Tibial nerve (tissue), 4 donors: ENCODE measurements around the gene RBM38. TPM values are rescaled to one million over a fixed set of nuclear protein-coding genes. Genes with fewer than 3 reads are reported as not detected.
A peak's percentile ranks its signal among the peaks of the same experiment; 100 is the strongest.

Experiments
- DNase-seq, 2 donors: peaks; one replicate each; pipeline ENCODE4 v3.0.0-alpha.2; 2019; ENCODE audit warnings: low spot score in 2 of 2
- H3K27ac ChIP-seq, 4 donors: fragments of 200-600 bp; sonication (generic) in 3 of 4; one replicate each; pipeline ENCODE4 v1.5.1; 2017 to 2019; ENCODE audit warnings: mild to moderate bottlenecking in 1 of 4
- H3K27me3 ChIP-seq, 2 donors: fragments of 200-600 bp; sonication (generic) in 1 of 2; one replicate each; pipeline versions ENCODE4 v1.5.1 to v1.6.0; 2017 to 2019
- H3K36me3 ChIP-seq, 3 donors: fragments of 200-600 bp; sonication (generic); one replicate each; pipeline ENCODE4 v1.5.1; 2018 to 2019
- H3K4me1 ChIP-seq, 4 donors: fragments of 200-600 bp; sonication (generic) in 3 of 4; one replicate each; pipeline ENCODE4 v1.5.1; 2017 to 2019
- H3K4me3 ChIP-seq, 4 donors: fragments of 200-600 bp; sonication (generic) in 3 of 4; one replicate each; pipeline ENCODE4 v1.5.1; 2017 to 2019; ENCODE audit warnings: mild to moderate bottlenecking in 1 of 4, moderate library complexity in 1 of 4
- H3K9me3 ChIP-seq, 4 donors: fragments of 200-600 bp; sonication (generic) in 3 of 4; one replicate each; pipeline ENCODE4 v1.5.1; 2017 to 2019
- CTCF ChIP-seq, 5 experiments: fragments of 200-600 bp in 3 of 5; fragments of 450-650 bp in 2 of 5; sonication (generic) in 3 of 5; IDR thresholded peaks; one replicate each; pipeline ENCODE4 v1.5.1; 2016 to 2019; ENCODE audit warnings: antibody characterized with exemption in 5 of 5, mild to moderate bottlenecking in 3 of 5, moderate library complexity in 2 of 5
- EP300 ChIP-seq, 2 donors: sonication (generic); formaldehyde crosslinking; IDR thresholded peaks; one replicate each; pipeline ENCODE4 v1.6.1; 2017; ENCODE audit warnings: antibody characterized with exemption in 2 of 2, mild to moderate bottlenecking in 1 of 2
- POLR2A ChIP-seq, 2 donors: fragments of 450-650 bp; IDR thresholded peaks; one replicate each; pipeline ENCODE4 v1.6.1; 2017; ENCODE audit warnings: antibody characterized with exemption in 2 of 2, mild to moderate bottlenecking in 2 of 2, moderate library complexity in 2 of 2
- WGBS, 2 donors: methylation state at CpG; one replicate each; pipeline ENCODE4 v1.1.5; 2018; 5-methylcytosine and 5-hydroxymethylcytosine counted together
- total RNA-seq, 4 donors: library from RNA; depleted of rRNA; stranded (reverse); fragments of >200 nt; gene quantifications; one replicate each; pipeline ENCODE4 v1.1.0, GENCODE V29; 2016

RBM38 gene
- total RNA-seq, 4 donors from 2014 or later, result 4.8 to 14.4 (median 5.8) TPM

GRCh38 chr20:57378646-57379262 lies 12.4 kb upstream of the RBM38 start:
- TF ChIP-seq EP300 (IDR thresholded peaks at IDR 0.05) (no peak), POLR2A (IDR thresholded peaks at IDR 0.05) (no peak), CTCF (IDR thresholded peaks at IDR 0.05) (no peak)

GRCh38 chr20:57379263-57379647 lies 11.9 kb upstream of the RBM38 start:
- H3K36me3 ChIP-seq, result peaks cover 0 to 80% (median 20%) of the 10 kb centered on the region in 3 donors
- TF ChIP-seq EP300 (IDR thresholded peaks at IDR 0.05), result no peak
- TF ChIP-seq CTCF (IDR thresholded peaks at IDR 0.05), result no peak
- TF ChIP-seq POLR2A (IDR thresholded peaks at IDR 0.05), result no peak
- no peak overlapping the region for H3K27ac ChIP-seq
- H3K9me3 ChIP-seq, result no peaks in the 10 kb centered on the region
- peaks cover 0 to 9% (median 0%) of the 10 kb centered on the region in 4 donors for H3K4me1 ChIP-seq
- no peak overlapping the region for H3K4me3 ChIP-seq
- H3K27me3 ChIP-seq, result no peaks in the 10 kb centered on the region
- WGBS, 2 donors, result 76 to 77% methylated on average over 5 of the region's 5 CpGs
- no peak for DNase-seq

More at GRCh38 chr20:57378646-57379262, 12.4 kb upstream of the RBM38 start:
- peaks cover 0 to 81% (median 22%) of the 10 kb centered on the region in 3 donors for H3K36me3 ChIP-seq
- no peak overlapping the region for H3K27ac ChIP-seq
- H3K4me3 ChIP-seq, result no peak overlapping the region
- 82 to 85% methylated on average over 4 of the region's 4 CpGs for WGBS, 2 donors
- no peaks in the 10 kb centered on the region for H3K9me3 ChIP-seq
- no peak for DNase-seq
- H3K27me3 ChIP-seq, result no peaks in the 10 kb centered on the region
- H3K4me1 ChIP-seq, result peaks cover 0 to 10% (median 0%) of the 10 kb centered on the region in 4 donors

- peaks cover 0 to 5% (median 0%) of the 10 kb centered on the region in 4 donors for H3K4me1 ChIP-seq
Measured at GRCh38 chr20:57380081-57380750, 11.0 kb upstream of the RBM38 start.

GRCh38 chr20:57381596-57382503 lies 9.3 kb upstream of the RBM38 start:
- 47 to 51% methylated on average over 20 of the region's 20 CpGs for WGBS, 2 donors
- Histone ChIP-seq H3K36me3 (peaks cover 0 to 79% (median 19%) of the 10 kb centered on the region in 3 donors), H3K27ac (no peak overlapping the region), H3K27me3 (no peaks in the 10 kb centered on the region), H3K4me3 (no peak overlapping the region), H3K4me1 (peaks cover 0 to 5% (median 0%) of the 10 kb centered on the region in 4 donors), H3K9me3 (peaks cover 0 to 5% (median 0%) of the 10 kb centered on the region in 4 donors)
- peak; percentile 73 to 87 for DNase-seq
- TF ChIP-seq CTCF (IDR thresholded peaks at IDR 0.05) (peak; percentile 90 to 92 (median 90)), POLR2A (IDR thresholded peaks at IDR 0.05) (no peak), EP300 (IDR thresholded peaks at IDR 0.05) (no peak)

More at GRCh38 chr20:57380081-57380750, 11.0 kb upstream of the RBM38 start:
- Histone ChIP-seq H3K9me3 (no peaks in the 10 kb centered on the region), H3K36me3 (peaks cover 0 to 79% (median 19%) of the 10 kb centered on the region in 3 donors), H3K27me3 (no peaks in the 10 kb centered on the region), H3K4me3 (no peak overlapping the region), H3K27ac (no peak overlapping the region)
- WGBS, 2 donors, result 81 to 85% methylated on average over 10 of the region's 10 CpGs
- DNase-seq, result no peak
- TF ChIP-seq POLR2A (IDR thresholded peaks at IDR 0.05) (no peak), EP300 (IDR thresholded peaks at IDR 0.05) (no peak), CTCF (IDR thresholded peaks at IDR 0.05) (no peak)
